ENCODE data around the gene ELOVL5. TPM values are rescaled to one million over a fixed set of nuclear protein-coding genes. Genes with fewer than 3 reads are reported as not detected.

ELOVL5 gene
- polyA plus RNA-seq, 1 donor from 2014 or later: 31.2 TPM

DNA sequence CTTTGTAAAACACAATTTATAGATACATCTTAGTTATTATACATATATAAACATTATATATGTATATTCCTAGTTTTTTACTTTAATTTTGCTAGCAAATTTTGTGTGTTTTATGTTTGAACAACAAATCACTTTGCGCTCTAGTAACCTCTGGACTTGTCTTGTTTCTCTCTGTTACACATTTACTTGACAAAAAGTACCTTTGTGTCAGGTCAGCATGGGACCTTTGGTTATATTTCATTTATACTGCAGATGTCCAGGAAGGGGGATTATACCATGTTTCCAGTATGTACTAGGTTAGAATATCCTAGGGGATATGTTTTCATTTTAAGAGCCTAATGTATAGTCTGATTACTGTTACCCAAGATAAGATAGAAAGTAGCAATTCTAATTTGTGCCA is 28.5 kb upstream of the ELOVL5 start:
- Histone ChIP-seq H3K36me3 (ENCODE audit: insufficient read depth, low read length) (no peaks in the 10 kb centered on the region), H4K20me1 (ENCODE audit: insufficient read depth) (no peaks in the 10 kb centered on the region), H3K9ac (ENCODE audit: low read length) (no peak overlapping the region), H3K27me3 (ENCODE audit: insufficient read depth, low read depth, low read length) (no peaks in the 10 kb centered on the region), H3K4me2 (ENCODE audit: low read length) (no peak overlapping the region), H3K4me3 (ENCODE audit: low read length) (no peak overlapping the region), H3K9me2 (ENCODE audit: insufficient read depth, low read length) (no peaks in the 10 kb centered on the region), H2AFZ (ENCODE audit: low read depth, low read length) (no peak overlapping the region), H3K9me3 (ENCODE audit: low read length) (no peaks in the 10 kb centered on the region), H3K27ac (ENCODE audit: low read length) (no peak overlapping the region), H3K79me2 (replicated peaks; ENCODE audit: insufficient read depth, low read length) (no peaks in the 10 kb centered on the region), H3F3A (ENCODE audit: insufficient read depth, low read length, poor library complexity, severe bottlenecking) (no peaks in the 10 kb centered on the region)
- TF ChIP-seq, protein P1, sequence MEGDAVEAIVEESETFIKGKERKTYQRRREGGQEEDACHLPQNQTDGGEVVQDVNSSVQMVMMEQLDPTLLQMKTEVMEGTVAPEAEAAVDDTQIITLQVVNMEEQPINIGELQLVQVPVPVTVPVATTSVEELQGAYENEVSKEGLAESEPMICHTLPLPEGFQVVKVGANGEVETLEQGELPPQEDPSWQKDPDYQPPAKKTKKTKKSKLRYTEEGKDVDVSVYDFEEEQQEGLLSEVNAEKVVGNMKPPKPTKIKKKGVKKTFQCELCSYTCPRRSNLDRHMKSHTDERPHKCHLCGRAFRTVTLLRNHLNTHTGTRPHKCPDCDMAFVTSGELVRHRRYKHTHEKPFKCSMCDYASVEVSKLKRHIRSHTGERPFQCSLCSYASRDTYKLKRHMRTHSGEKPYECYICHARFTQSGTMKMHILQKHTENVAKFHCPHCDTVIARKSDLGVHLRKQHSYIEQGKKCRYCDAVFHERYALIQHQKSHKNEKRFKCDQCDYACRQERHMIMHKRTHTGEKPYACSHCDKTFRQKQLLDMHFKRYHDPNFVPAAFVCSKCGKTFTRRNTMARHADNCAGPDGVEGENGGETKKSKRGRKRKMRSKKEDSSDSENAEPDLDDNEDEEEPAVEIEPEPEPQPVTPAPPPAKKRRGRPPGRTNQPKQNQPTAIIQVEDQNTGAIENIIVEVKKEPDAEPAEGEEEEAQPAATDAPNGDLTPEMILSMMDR (IDR thresholded peaks at IDR 0.05; ENCODE audit: poor library complexity, severe bottlenecking): no peak
- TF ChIP-seq, protein P2, sequence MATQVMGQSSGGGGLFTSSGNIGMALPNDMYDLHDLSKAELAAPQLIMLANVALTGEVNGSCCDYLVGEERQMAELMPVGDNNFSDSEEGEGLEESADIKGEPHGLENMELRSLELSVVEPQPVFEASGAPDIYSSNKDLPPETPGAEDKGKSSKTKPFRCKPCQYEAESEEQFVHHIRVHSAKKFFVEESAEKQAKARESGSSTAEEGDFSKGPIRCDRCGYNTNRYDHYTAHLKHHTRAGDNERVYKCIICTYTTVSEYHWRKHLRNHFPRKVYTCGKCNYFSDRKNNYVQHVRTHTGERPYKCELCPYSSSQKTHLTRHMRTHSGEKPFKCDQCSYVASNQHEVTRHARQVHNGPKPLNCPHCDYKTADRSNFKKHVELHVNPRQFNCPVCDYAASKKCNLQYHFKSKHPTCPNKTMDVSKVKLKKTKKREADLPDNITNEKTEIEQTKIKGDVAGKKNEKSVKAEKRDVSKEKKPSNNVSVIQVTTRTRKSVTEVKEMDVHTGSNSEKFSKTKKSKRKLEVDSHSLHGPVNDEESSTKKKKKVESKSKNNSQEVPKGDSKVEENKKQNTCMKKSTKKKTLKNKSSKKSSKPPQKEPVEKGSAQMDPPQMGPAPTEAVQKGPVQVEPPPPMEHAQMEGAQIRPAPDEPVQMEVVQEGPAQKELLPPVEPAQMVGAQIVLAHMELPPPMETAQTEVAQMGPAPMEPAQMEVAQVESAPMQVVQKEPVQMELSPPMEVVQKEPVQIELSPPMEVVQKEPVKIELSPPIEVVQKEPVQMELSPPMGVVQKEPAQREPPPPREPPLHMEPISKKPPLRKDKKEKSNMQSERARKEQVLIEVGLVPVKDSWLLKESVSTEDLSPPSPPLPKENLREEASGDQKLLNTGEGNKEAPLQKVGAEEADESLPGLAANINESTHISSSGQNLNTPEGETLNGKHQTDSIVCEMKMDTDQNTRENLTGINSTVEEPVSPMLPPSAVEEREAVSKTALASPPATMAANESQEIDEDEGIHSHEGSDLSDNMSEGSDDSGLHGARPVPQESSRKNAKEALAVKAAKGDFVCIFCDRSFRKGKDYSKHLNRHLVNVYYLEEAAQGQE (IDR thresholded peaks at IDR 0.05; ENCODE audit: borderline replicate concordance): no peak

DNA sequence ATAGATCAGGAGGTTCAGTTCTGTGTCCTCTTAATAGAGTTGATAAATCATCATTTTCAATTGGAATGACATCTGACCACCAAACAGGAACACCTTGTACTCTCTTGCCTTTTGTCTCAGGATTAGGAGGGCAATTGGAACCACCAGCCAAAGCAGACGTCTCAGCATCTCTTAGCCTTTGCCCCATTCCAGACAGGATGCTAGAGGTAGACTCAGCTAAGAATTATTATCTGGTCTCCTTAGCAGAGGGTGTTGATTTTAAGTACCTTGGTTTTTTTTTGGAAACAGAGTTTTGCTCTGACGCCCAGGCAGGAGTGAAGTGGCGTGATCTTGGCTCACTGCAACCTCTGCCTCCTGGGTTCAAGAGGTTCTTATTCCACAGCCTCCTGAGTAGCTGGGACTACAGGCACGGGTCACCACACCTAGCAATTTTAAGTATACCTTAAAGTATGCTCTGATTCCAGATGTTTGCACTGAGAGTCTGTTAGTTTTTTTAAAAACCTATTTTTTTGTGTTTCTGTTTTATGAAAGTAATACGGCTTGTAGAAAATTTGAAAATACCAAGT is 28.0 kb upstream of the ELOVL5 start:
- H3K36me3 ChIP-seq (ENCODE audit: insufficient read depth, low read length): no peaks in the 10 kb centered on the region
- no peaks in the 10 kb centered on the region for H3K9me2 ChIP-seq (ENCODE audit: insufficient read depth, low read length)
- H3K27ac ChIP-seq (ENCODE audit: low read length): no peak overlapping the region
- H3F3A ChIP-seq (ENCODE audit: insufficient read depth, low read length, poor library complexity, severe bottlenecking): no peaks in the 10 kb centered on the region
- no peaks in the 10 kb centered on the region for H3K27me3 ChIP-seq (ENCODE audit: insufficient read depth, low read depth, low read length)
- H2AFZ ChIP-seq (ENCODE audit: low read depth, low read length): no peak overlapping the region
- H3K4me2 ChIP-seq (ENCODE audit: low read length): no peak overlapping the region
- no peak overlapping the region for H3K9ac ChIP-seq (ENCODE audit: low read length)
- no peaks in the 10 kb centered on the region for H4K20me1 ChIP-seq (ENCODE audit: insufficient read depth)
- H3K9me3 ChIP-seq (ENCODE audit: low read length): no peaks in the 10 kb centered on the region
- TF ChIP-seq TAF1 (IDR thresholded peaks at IDR 0.05; ENCODE audit: low read depth) (no peak), SMC3 (conservative IDR thresholded peaks at IDR 0.05; ENCODE audit: poor library complexity) (no peak), POLR2AphosphoS5 (IDR thresholded peaks at IDR 0.05) (no peak), MXI1 (conservative IDR thresholded peaks at IDR 0.05; ENCODE audit: poor library complexity, severe bottlenecking) (no peak), EZH2 (IDR thresholded peaks at IDR 0.05; ENCODE audit: borderline replicate concordance, insufficient read depth, low read length, poor library complexity, severe bottlenecking) (no peak), RAD21 (conservative IDR thresholded peaks at IDR 0.05) (no peak), EP300 (conservative IDR thresholded peaks at IDR 0.05; ENCODE audit: poor library complexity, severe bottlenecking) (no peak)
- TF ChIP-seq, protein P2 (IDR thresholded peaks at IDR 0.05; ENCODE audit: borderline replicate concordance): no peak
- TF ChIP-seq, protein P1 (IDR thresholded peaks at IDR 0.05; ENCODE audit: poor library complexity, severe bottlenecking): no peak
- H3K4me3 ChIP-seq (ENCODE audit: low read length): no peak overlapping the region
- no peaks in the 10 kb centered on the region for H3K79me2 ChIP-seq (replicated peaks; ENCODE audit: insufficient read depth, low read length)

Data from neural cell (in vitro differentiated cells).